Uterus (tissue), 2 donors: Measurements from ENCODE around the gene PTBP2.

Experiments
- CTCF ChIP-seq, 4 experiments: fragments of 200-600 bp in 2 of 4; fragments of 450-650 bp in 2 of 4; sonication (generic) in 2 of 4; IDR thresholded peaks; one replicate each; pipeline ENCODE4 v1.5.1; 2016 to 2019; ENCODE audit warnings: antibody characterized with exemption in 4 of 4, mild to moderate bottlenecking in 2 of 4, moderate library complexity in 1 of 4
- POLR2A ChIP-seq, 2 donors: fragments of 450-650 bp; IDR thresholded peaks; one replicate each; pipeline ENCODE4 v1.6.1; 2016; ENCODE audit warnings: antibody characterized with exemption in 2 of 2, mild to moderate bottlenecking in 1 of 2, moderate library complexity in 1 of 2

GRCh38 chr1:96820107-96820506, 98.5 kb downstream of the PTBP2 start:
- TF ChIP-seq CTCF (IDR thresholded peaks at IDR 0.05) (no peak), POLR2A (IDR thresholded peaks at IDR 0.05) (no peak)
